HG02970 (cell line): Measurements from ENCODE around the gene SRRM2.
A peak's percentile ranks its signal among the peaks of the same experiment; 100 is the strongest.
"Not testable (repeated sequence)": the region's sequence is repeated elsewhere in the genome, so short reads cannot be mapped to it uniquely, and the experiment has no call there.

Experiments used
- ATAC-seq: cut with Tn5 transposase; IDR thresholded peaks from one replicate; pipeline ENCODE4 v1.9.1; 2021; ENCODE audit warnings: mild to moderate bottlenecking, moderate library complexity, moderate number of reproducible peaks; ENCODE audit not compliant: unreplicated experiment, low FRiP score

The SRRM2 gene

GRCh38 chr16:2713985-2714774, 38.3 kb upstream of the SRRM2 start:
- no peak for ATAC-seq

- no peak for ATAC-seq
These were observed 37.4 kb upstream of the SRRM2 start for GRCh38 chr16:2715064-2715463.

GRCh38 chr16:2715519-2715918, 36.9 kb upstream of the SRRM2 start:
- ATAC-seq, result no peak

GRCh38 chr16:2715966-2716885, 36.2 kb upstream of the SRRM2 start:
- no peak for ATAC-seq

GRCh38 chr16:2716948-2717347, 35.5 kb upstream of the SRRM2 start:
- no peak for ATAC-seq

GRCh38 chr16:2717383-2718263, 34.8 kb upstream of the SRRM2 start:
- ATAC-seq, result no peak

GRCh38 chr16:2719328-2720063, 32.9 kb upstream of the SRRM2 start:
- no peak for ATAC-seq

GRCh38 chr16:2720064-2720457, 32.4 kb upstream of the SRRM2 start, which contains the start of gene PRSS27:
TSS of gene PRSS27 (minus strand) at chr16:2720224. CDS start at chr16:2720160, 64 bp downstream.
- ATAC-seq, result no peak

GRCh38 chr16:2720719-2721633, 31.5 kb upstream of the SRRM2 start:
- ATAC-seq, result peak; percentile 81

GRCh38 chr16:2721634-2722173, 30.7 kb upstream of the SRRM2 start:
- ATAC-seq, result not testable (repeated sequence)

- ATAC-seq, result no peak
These were observed 28.3 kb upstream of the SRRM2 start for GRCh38 chr16:2724088-2724676.

- no peak for ATAC-seq
These were observed 27.6 kb upstream of the SRRM2 start for GRCh38 chr16:2724816-2725348.

GRCh38 chr16:2726923-2727322, 25.5 kb upstream of the SRRM2 start:
- no peak for ATAC-seq

- ATAC-seq, result no peak
These were observed 24.4 kb upstream of the SRRM2 start for GRCh38 chr16:2728034-2728433.

GRCh38 chr16:2734844-2735515, 17.5 kb upstream of the SRRM2 start:
- ATAC-seq, result no peak

GRCh38 chr16:2736476-2737237, 15.8 kb upstream of the SRRM2 start:
- no peak for ATAC-seq

- ATAC-seq, result no peak
These were observed 15.2 kb upstream of the SRRM2 start for GRCh38 chr16:2737238-2737605.
